OCI-LY7 (cell line): ENCODE results near the gene NEDD8. TPM values are rescaled to one million over a fixed set of nuclear protein-coding genes. Genes with fewer than 3 reads are reported as not detected.

Experiments used
- BruUV-seq: library from RNA; stranded (reverse); fragments of 400-500 nt; replicated peaks from 2 replicates; lab custom pipeline; 2021; lab: Mats Ljungman, UMichigan
- CTCF ChIA-PET: fragments of 300-600 bp; sonication (Branson Sonifier 250); formaldehyde crosslinking; loops from one replicate; lab custom pipeline; 2022; ENCODE audit warnings: antibody characterized with exemption; ENCODE audit not compliant: unreplicated experiment; lab: Charles Lee
- POLR2A ChIA-PET: fragments of 300-600 bp; sonication (Branson Sonifier 250); formaldehyde crosslinking; loops from one replicate; lab custom pipeline; 2022; ENCODE audit warnings: antibody characterized with exemption; lab: Charles Lee
- DNase-seq: peaks from one replicate; pipeline ENCODE4 v3.0.0-alpha.2; 2015; ENCODE audit warnings: low spot score
- H2AFZ ChIP-seq: fragments of 200-600 bp; sonication (generic), shearing (Covaris generic); 2 replicates; pipeline ENCODE4 v1.6.1; 2014; ENCODE audit warnings: mild to moderate bottlenecking, antibody characterized with exemption, low read length, moderate library complexity
- H3K27ac ChIP-seq: fragments of 200-600 bp; sonication (generic); 2 replicates; pipeline ENCODE4 v1.5.1; 2014; ENCODE audit warnings: mixed run types, low read depth, mild to moderate bottlenecking, moderate library complexity, low read length, inconsistent platforms; ENCODE audit not compliant: poor library complexity, severe bottlenecking
- H3K36me3 ChIP-seq: fragments of 200-600 bp; sonication (generic); 2 replicates; pipeline ENCODE4 v1.6.1; 2014; ENCODE audit warnings: mild to moderate bottlenecking, antibody characterized with exemption, low read length, moderate library complexity, mixed read lengths; ENCODE audit not compliant: insufficient read depth
- H3K4me1 ChIP-seq: fragments of 200-600 bp; sonication (generic); 2 replicates; pipeline ENCODE4 v1.5.1; 2014; ENCODE audit warnings: mild to moderate bottlenecking, low read length; ENCODE audit not compliant: insufficient read depth, poor library complexity, severe bottlenecking
- H3K4me2 ChIP-seq: fragments of 200-600 bp; sonication (generic); 2 replicates; pipeline ENCODE4 v1.6.1; 2014; ENCODE audit warnings: mild to moderate bottlenecking, low read length
- H3K4me3 ChIP-seq: fragments of 200-600 bp; sonication (generic); 2 replicates; pipeline ENCODE4 v1.5.1; 2014; ENCODE audit warnings: mild to moderate bottlenecking, low read depth, low read length; ENCODE audit not compliant: poor library complexity, severe bottlenecking
- H3K79me2 ChIP-seq: fragments of 200-600 bp; sonication (generic); 2 replicates; pipeline ENCODE4 v1.6.1; 2016; ENCODE audit warnings: low read depth, mild to moderate bottlenecking, low read length, moderate library complexity, mixed read lengths; ENCODE audit not compliant: insufficient read depth
- H3K9me2 ChIP-seq: fragments of 200-600 bp; sonication (generic); 2 replicates; pipeline ENCODE4 v1.6.1; 2016; ENCODE audit warnings: mild to moderate bottlenecking, low read length, mixed read lengths; ENCODE audit not compliant: insufficient read depth
- H3K9me3 ChIP-seq: fragments of 200-600 bp; sonication (generic); 2 replicates; pipeline ENCODE4 v1.6.1; 2014; ENCODE audit warnings: mild to moderate bottlenecking, mixed run types, low read length, mixed read lengths
- H4K20me1 ChIP-seq: fragments of 200-600 bp; sonication (generic); 2 replicates; pipeline ENCODE4 v1.6.1; 2014; ENCODE audit warnings: mild to moderate bottlenecking, antibody characterized with exemption, low read length, moderate library complexity, mixed read lengths; ENCODE audit not compliant: insufficient read depth
- CTCF ChIP-seq: fragments of 200-600 bp; sonication (generic); conservative IDR thresholded peaks from 2 replicates; pipeline ENCODE4 v1.5.1; 2014; ENCODE audit warnings: mild to moderate bottlenecking, antibody characterized with exemption, low read length, moderate library complexity, mixed read lengths
- EZH2phosphoT487 ChIP-seq: fragments of 200-600 bp; sonication (generic); IDR thresholded peaks from 2 replicates; pipeline ENCODE4 v1.6.1; 2018; ENCODE audit warnings: low read depth, borderline replicate concordance, mild to moderate bottlenecking, mixed run types, antibody characterized with exemption, low read length, moderate library complexity, mixed read lengths
- intact Hi-C: fragments of 100-400 bp; cut with micrococcal nuclease; formaldehyde crosslinking; loops from one replicate; pipeline ENCODE4 v1.10.0; 2022; ENCODE audit not compliant: unreplicated experiment
- total RNA-seq, 2 experiments: library from RNA; depleted of rRNA in 1 of 2; stranded (reverse); fragments of >200 nt in 1 of 2; shearing (Covaris generic) in 1 of 2; gene quantifications; 2 replicates each; pipeline ENCODE4 v1.2.3, GENCODE V29; 2014 to 2022

The NEDD8 gene
- total RNA-seq, 2 experiments from 2014 or later: 167 to 174 TPM

- no peaks in the 10 kb centered on the region for H3K9me2 ChIP-seq
- H3K4me3 ChIP-seq: peak overlapping the region; percentile 75
- BruUV-seq: no TSS peak
- no peaks in the 10 kb centered on the region for H3K9me3 ChIP-seq
- ChIA-PET POLR2A (interaction anchor here (0.5 to 2.3 kb wide), 7 partner anchors 24 to 85 kb away, joined by 4 to 8 read pairs (median 6); partner anchors contain the start of genes DCAF11, EMC9, NRL and PSME1), CTCF (no interaction called here)
- peaks cover 26% of the 10 kb centered on the region for H3K4me1 ChIP-seq
- H3K27ac ChIP-seq: peak overlapping the region; percentile 86
- intact Hi-C loops: loop anchor here (5.0 kb wide), 1 partner anchor 172 kb away; the partner anchor contains the start of gene NFATC4
- DNase-seq: no peak
- TF ChIP-seq CTCF: no peak
- TF ChIP-seq EZH2phosphoT487: no peak
- H3K36me3 ChIP-seq: peaks cover 39% of the 10 kb centered on the region
- peak overlapping the region; percentile 32; the same call in 1 of the 2 replicates for H2AFZ ChIP-seq
- H3K79me2 ChIP-seq: peaks cover 17% of the 10 kb centered on the region; the same call in 1 of the 2 replicates
- no peaks in the 10 kb centered on the region for H4K20me1 ChIP-seq
- H3K4me2 ChIP-seq: peak overlapping the region; percentile 91
Observed at GRCh38 chr14:24194873-24195185, 37.3 kb downstream of the NEDD8 start.

- Histone ChIP-seq H3K4me3 (peak overlapping the region; percentile 75), H3K4me1 (peaks cover 27% of the 10 kb centered on the region), H3K27ac (peak overlapping the region; percentile 86), H2AFZ (peak overlapping the region; percentile 32; the same call in 1 of the 2 replicates), H3K9me3 (no peaks in the 10 kb centered on the region), H3K9me2 (no peaks in the 10 kb centered on the region), H3K79me2 (peaks cover 17% of the 10 kb centered on the region; the same call in 1 of the 2 replicates), H3K36me3 (peaks cover 36% of the 10 kb centered on the region), H3K4me2 (peak overlapping the region; percentile 91), H4K20me1 (no peaks in the 10 kb centered on the region)
- BruUV-seq: TSS peak; percentile 29
- TF ChIP-seq CTCF (no peak), EZH2phosphoT487 (no peak)
- ChIA-PET POLR2A (interaction anchor here (0.5 to 2.3 kb wide), 6 partner anchors 24 to 84 kb away, joined by 4 to 8 read pairs (median 6); partner anchors contain the start of genes DCAF11, NRL, PSME1 and PSME2), CTCF (no interaction called here)
- intact Hi-C loops: no loop called here
- DNase-seq: no peak
Observed at GRCh38 chr14:24194186-24194872, 37.8 kb downstream of the NEDD8 start.

DNA sequence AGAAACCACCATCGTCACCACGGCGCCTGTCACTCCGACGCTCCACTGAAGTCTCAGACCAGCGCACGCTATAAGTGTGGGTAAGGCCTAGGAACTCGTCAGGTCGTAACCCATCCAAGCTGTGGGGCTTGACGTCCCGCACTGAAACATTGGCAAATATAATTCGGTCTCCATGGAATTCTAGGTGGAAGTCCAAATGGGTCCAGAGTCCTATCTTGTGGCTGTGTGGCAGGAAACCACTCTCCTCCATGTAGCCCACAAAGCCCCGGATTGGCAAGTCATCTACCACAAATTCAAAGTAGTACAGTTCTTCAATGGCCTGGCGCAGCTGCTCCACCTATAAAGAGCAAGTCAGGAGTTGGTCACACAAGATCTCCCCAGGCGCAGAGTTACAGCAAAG lies 39.2 kb downstream of the NEDD8 start:
- H3K9me3 ChIP-seq: no peaks in the 10 kb centered on the region
- H3K4me3 ChIP-seq: no peak overlapping the region
- intact Hi-C loops: no loop called here
- BruUV-seq: no TSS peak
- DNase-seq: no peak
- no peak overlapping the region for H3K27ac ChIP-seq
- POLR2A ChIA-PET: no interaction called here
- H3K36me3 ChIP-seq: peaks cover 26% of the 10 kb centered on the region
- no peak overlapping the region for H3K4me2 ChIP-seq
- CTCF ChIA-PET: no interaction called here
- H3K79me2 ChIP-seq: peaks cover 16% of the 10 kb centered on the region; the same call in 1 of the 2 replicates
- no peak overlapping the region for H2AFZ ChIP-seq
- H4K20me1 ChIP-seq: no peaks in the 10 kb centered on the region
- H3K9me2 ChIP-seq: no peaks in the 10 kb centered on the region
- peaks cover 35% of the 10 kb centered on the region for H3K4me1 ChIP-seq
- TF ChIP-seq CTCF (no peak), EZH2phosphoT487 (no peak)
